ENCODE measurements around the gene PTPRE. TPM values are rescaled to one million over a fixed set of nuclear protein-coding genes. Genes with fewer than 3 reads are reported as not detected.

Gene PTPRE
- total and polyA plus RNA-seq, 2 donors from 2014 or later: 1.1 to 25.7 TPM

- peaks cover 4 to 18% (median 9%) of the 10 kb centered on the region in 3 donors for H3K36me3 ChIP-seq (ENCODE audit: control insufficient read depth in 2 of 3, insufficient read depth in 3 of 3, low read length in 3 of 3)
These were observed 162.6 kb downstream of the PTPRE start for GRCh38 chr10:128069351-128070051.

DNA sequence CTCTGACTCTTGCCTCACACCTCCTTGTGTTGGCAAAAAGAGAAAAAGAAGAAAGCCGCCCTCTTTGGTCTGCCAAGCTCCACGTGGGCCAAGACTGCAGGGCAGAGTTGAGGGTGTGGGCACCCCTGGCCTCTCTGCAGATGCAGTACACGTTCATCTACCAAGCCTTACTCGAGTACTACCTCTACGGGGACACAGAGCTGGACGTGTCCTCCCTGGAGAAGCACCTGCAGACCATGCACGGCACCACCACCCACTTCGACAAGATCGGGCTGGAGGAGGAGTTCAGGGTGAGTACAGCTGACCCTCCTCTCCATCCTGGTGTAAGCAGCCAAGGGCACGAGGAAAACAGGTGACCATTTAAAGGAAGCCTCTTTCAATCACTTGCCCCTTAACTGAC lies 163.3 kb downstream of the PTPRE start:
- peak in 1 of 5 donors; percentile 61 for DNase-seq

More at GRCh38 chr10:128069351-128070051, 162.6 kb downstream of the PTPRE start:
- H3K27ac ChIP-seq (ENCODE audit: low read depth in 2 of 2, low read length in 2 of 2): no peak overlapping the region
- intact Hi-C loops (cut with DNase I): no loop called here
- FAIRE-seq: no peak
- DNase-seq: peak; percentile 80 to 90 (median 84)
- H3K4me3 ChIP-seq (ENCODE audit: low read length in 3 of 3): no peak overlapping the region
- H3K9ac ChIP-seq (ENCODE audit: low read length in 3 of 3): no peak overlapping the region
- no peaks in the 10 kb centered on the region for H3K9me3 ChIP-seq (ENCODE audit: control insufficient read depth in 2 of 3, insufficient read depth in 1 of 3, low read length in 3 of 3)
- H3K4me1 ChIP-seq (ENCODE audit: control insufficient read depth in 2 of 3, insufficient read depth in 2 of 3, low read depth in 1 of 3, low read length in 3 of 3): peaks cover 0 to 2% (median 0%) of the 10 kb centered on the region in 3 donors
- TF ChIP-seq, protein P1, sequence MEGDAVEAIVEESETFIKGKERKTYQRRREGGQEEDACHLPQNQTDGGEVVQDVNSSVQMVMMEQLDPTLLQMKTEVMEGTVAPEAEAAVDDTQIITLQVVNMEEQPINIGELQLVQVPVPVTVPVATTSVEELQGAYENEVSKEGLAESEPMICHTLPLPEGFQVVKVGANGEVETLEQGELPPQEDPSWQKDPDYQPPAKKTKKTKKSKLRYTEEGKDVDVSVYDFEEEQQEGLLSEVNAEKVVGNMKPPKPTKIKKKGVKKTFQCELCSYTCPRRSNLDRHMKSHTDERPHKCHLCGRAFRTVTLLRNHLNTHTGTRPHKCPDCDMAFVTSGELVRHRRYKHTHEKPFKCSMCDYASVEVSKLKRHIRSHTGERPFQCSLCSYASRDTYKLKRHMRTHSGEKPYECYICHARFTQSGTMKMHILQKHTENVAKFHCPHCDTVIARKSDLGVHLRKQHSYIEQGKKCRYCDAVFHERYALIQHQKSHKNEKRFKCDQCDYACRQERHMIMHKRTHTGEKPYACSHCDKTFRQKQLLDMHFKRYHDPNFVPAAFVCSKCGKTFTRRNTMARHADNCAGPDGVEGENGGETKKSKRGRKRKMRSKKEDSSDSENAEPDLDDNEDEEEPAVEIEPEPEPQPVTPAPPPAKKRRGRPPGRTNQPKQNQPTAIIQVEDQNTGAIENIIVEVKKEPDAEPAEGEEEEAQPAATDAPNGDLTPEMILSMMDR (IDR thresholded peaks at IDR 0.05; ENCODE audit: borderline replicate concordance, extremely low read depth, insufficient read depth): peak; percentile 91
- no peaks in the 10 kb centered on the region for H3K27me3 ChIP-seq (ENCODE audit: control insufficient read depth, insufficient read depth, low read length)

GRCh38 chr10:128070721-128071416 lies 164.0 kb downstream of the PTPRE start:
- TF ChIP-seq, protein P1 (IDR thresholded peaks at IDR 0.05; ENCODE audit: borderline replicate concordance, extremely low read depth, insufficient read depth): no peak
- FAIRE-seq: no peak
- DNase-seq: peak in 1 of 5 donors; percentile 52
- Histone ChIP-seq H3K4me1 (ENCODE audit: control insufficient read depth in 2 of 3, insufficient read depth in 2 of 3, low read depth in 1 of 3, low read length in 3 of 3) (peaks cover 0 to 2% (median 0%) of the 10 kb centered on the region in 3 donors), H3K27ac (ENCODE audit: low read depth in 2 of 2, low read length in 2 of 2) (no peak overlapping the region), H3K36me3 (ENCODE audit: control insufficient read depth in 2 of 3, insufficient read depth in 3 of 3, low read length in 3 of 3) (peaks cover 4 to 18% (median 9%) of the 10 kb centered on the region in 3 donors), H3K27me3 (ENCODE audit: control insufficient read depth, insufficient read depth, low read length) (no peaks in the 10 kb centered on the region), H3K9me3 (ENCODE audit: control insufficient read depth in 2 of 3, insufficient read depth in 1 of 3, low read length in 3 of 3) (no peaks in the 10 kb centered on the region), H3K4me3 (ENCODE audit: low read length in 3 of 3) (no peak overlapping the region), H3K9ac (ENCODE audit: low read length in 3 of 3) (no peak overlapping the region)
- intact Hi-C loops (cut with DNase I): no loop called here

More for the DNA sequence above, 163.3 kb downstream of the PTPRE start:
- Histone ChIP-seq H3K36me3 (ENCODE audit: control insufficient read depth in 2 of 3, insufficient read depth in 3 of 3, low read length in 3 of 3) (peaks cover 4 to 18% (median 9%) of the 10 kb centered on the region in 3 donors), H3K4me1 (ENCODE audit: control insufficient read depth in 2 of 3, insufficient read depth in 2 of 3, low read depth in 1 of 3, low read length in 3 of 3) (peaks cover 0 to 2% (median 0%) of the 10 kb centered on the region in 3 donors), H3K9me3 (ENCODE audit: control insufficient read depth in 2 of 3, insufficient read depth in 1 of 3, low read length in 3 of 3) (no peaks in the 10 kb centered on the region), H3K27ac (ENCODE audit: low read depth in 2 of 2, low read length in 2 of 2) (no peak overlapping the region), H3K27me3 (ENCODE audit: control insufficient read depth, insufficient read depth, low read length) (no peaks in the 10 kb centered on the region), H3K9ac (ENCODE audit: low read length in 3 of 3) (no peak overlapping the region), H3K4me3 (ENCODE audit: low read length in 3 of 3) (no peak overlapping the region)
- intact Hi-C loops (cut with DNase I): no loop called here
- TF ChIP-seq, protein P1 (IDR thresholded peaks at IDR 0.05; ENCODE audit: borderline replicate concordance, extremely low read depth, insufficient read depth): no peak
- no peak for FAIRE-seq
